ENCODE measurements around the gene TMEM131. TPM values are rescaled to one million over a fixed set of nuclear protein-coding genes. Genes with fewer than 3 reads are reported as not detected.

The TMEM131 gene
- total RNA-seq, 2 donors from 2014 or later = 39.0 to 43.0 TPM

GRCh38 chr2:97707362-97708047 is 288.2 kb downstream of the TMEM131 start:
- Mint-ChIP-seq H3K27me3 (ENCODE audit: insufficient read depth) (no peaks in the 10 kb centered on the region), H3K4me3 (no peak overlapping the region), H3K4me1 (peaks cover 26% of the 10 kb centered on the region), H3K36me3 (ENCODE audit: low read depth) (peaks cover 2% of the 10 kb centered on the region), H3K9me3 (peaks cover 2% of the 10 kb centered on the region), H3K27ac (no peak overlapping the region)
- TF ChIP-seq CTCF (conservative IDR thresholded peaks at IDR 0.05) = no peak
- Histone ChIP-seq H3K4me3 (ENCODE audit: low read length) (no peak overlapping the region), H3K27ac (ENCODE audit: low read depth, low read length) (no peak overlapping the region), H3K9me3 (ENCODE audit: control insufficient read depth, low read length) (no peaks in the 10 kb centered on the region), H3K27me3 (ENCODE audit: control insufficient read depth, insufficient read depth, low read length, poor library complexity, severe bottlenecking) (no peaks in the 10 kb centered on the region), H3K36me3 (ENCODE audit: control insufficient read depth, insufficient read depth, low read length) (no peaks in the 10 kb centered on the region), H3K9ac (ENCODE audit: extremely low read depth, low read length, poor library complexity, severe bottlenecking) (no peak overlapping the region), H3K4me1 (ENCODE audit: control insufficient read depth, insufficient read depth, low read length) (peaks cover 17% of the 10 kb centered on the region)
- 91% methylated on average over 9 to 11 of the region's 11 CpGs for WGBS, 2 experiments (ENCODE audit: insufficient coverage in 1 of 2, insufficient read length in 1 of 2)
- peak; percentile 36 for DNase-seq

GRCh38 chr2:97706708-97707345 is 288.9 kb downstream of the TMEM131 start:
- Mint-ChIP-seq H3K4me3 (no peak overlapping the region), H3K9me3 (peaks cover 2% of the 10 kb centered on the region), H3K36me3 (ENCODE audit: low read depth) (peaks cover 2% of the 10 kb centered on the region), H3K27ac (no peak overlapping the region), H3K27me3 (ENCODE audit: insufficient read depth) (no peaks in the 10 kb centered on the region), H3K4me1 (peaks cover 20% of the 10 kb centered on the region)
- no peaks in the 10 kb centered on the region for H3K27me3 ChIP-seq (ENCODE audit: control insufficient read depth, insufficient read depth, low read length, poor library complexity, severe bottlenecking)
- no peak for TF ChIP-seq CTCF (conservative IDR thresholded peaks at IDR 0.05)
- WGBS, 2 experiments (ENCODE audit: insufficient coverage in 1 of 2, insufficient read length in 1 of 2) = 86 to 89% methylated on average over 1 to 11 of the region's 11 CpGs
- H3K9me3 ChIP-seq (ENCODE audit: control insufficient read depth, low read length) = no peaks in the 10 kb centered on the region
- DNase-seq = peak; percentile 41
- no peak overlapping the region for H3K4me3 ChIP-seq (ENCODE audit: low read length)
- peaks cover 12% of the 10 kb centered on the region for H3K4me1 ChIP-seq (ENCODE audit: control insufficient read depth, insufficient read depth, low read length)
- no peak overlapping the region for H3K27ac ChIP-seq (ENCODE audit: low read depth, low read length)
- H3K9ac ChIP-seq (ENCODE audit: extremely low read depth, low read length, poor library complexity, severe bottlenecking) = no peak overlapping the region
- H3K36me3 ChIP-seq (ENCODE audit: control insufficient read depth, insufficient read depth, low read length) = no peaks in the 10 kb centered on the region

Other genes starting within 250 kb of the TMEM131 start
- gene VWA3B, start 91.2 kb upstream of the TMEM131 start, total RNA-seq = under 1 TPM; 0.38 to 0.64 TPM

Measured in endodermal cell (in vitro differentiated cells).